Skeletal muscle cell (primary cell): ENCODE data around the gene SDC3.
"Not testable (repeated sequence)": the region's sequence is repeated elsewhere in the genome, so short reads cannot be mapped to it uniquely, and the experiment has no call there.

Experiments used
- DNase-seq: peaks from one replicate; pipeline ENCODE4 v3.0.0-alpha.2; 2010; ENCODE audit warnings: low read depth
- H3K4me3 ChIP-seq: 2 replicates; pipeline ENCODE4 v1.5.1; 2011; ENCODE audit warnings: low read depth, mild to moderate bottlenecking, control low read depth, low read length, moderate library complexity

Gene SDC3, protein sequence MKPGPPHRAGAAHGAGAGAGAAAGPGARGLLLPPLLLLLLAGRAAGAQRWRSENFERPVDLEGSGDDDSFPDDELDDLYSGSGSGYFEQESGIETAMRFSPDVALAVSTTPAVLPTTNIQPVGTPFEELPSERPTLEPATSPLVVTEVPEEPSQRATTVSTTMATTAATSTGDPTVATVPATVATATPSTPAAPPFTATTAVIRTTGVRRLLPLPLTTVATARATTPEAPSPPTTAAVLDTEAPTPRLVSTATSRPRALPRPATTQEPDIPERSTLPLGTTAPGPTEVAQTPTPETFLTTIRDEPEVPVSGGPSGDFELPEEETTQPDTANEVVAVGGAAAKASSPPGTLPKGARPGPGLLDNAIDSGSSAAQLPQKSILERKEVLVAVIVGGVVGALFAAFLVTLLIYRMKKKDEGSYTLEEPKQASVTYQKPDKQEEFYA

DNA sequence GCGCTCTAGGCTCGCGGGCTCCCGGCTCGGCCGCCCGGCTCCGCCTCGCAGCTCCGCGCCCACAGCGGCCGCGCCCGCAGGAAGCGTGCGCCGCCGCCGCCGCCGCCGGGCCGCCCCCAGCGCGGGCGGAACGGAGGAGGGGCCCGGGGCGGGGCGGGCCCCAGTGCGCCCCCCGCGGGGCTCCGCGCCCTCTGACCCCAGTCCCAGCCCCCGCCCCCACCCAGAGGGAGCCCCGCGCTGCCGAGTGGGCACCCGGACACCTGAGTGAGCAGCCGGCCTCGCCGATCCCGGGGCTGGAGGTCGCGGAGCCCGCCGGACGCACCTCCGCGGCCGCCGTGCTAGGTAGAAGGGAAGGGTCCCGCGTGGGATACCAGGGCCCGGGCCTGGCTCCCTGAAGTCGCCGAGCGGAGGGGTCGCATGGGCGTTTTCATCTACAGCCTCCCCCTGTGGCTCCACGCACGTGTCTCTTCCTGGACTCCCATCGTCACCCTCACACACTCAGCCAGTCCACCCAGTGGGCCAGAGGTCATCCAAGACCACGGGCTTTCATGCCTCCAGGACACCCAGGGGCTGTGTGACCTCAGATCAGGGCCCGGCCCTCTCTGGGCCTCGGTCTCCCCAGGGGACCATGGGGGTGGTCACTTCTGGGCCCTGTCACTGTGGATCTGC is at the start of gene SDC3:
Gene SDC3 (minus strand): TSS at position 63 of the 669 bp plus-strand sequence. CDS start 172 bp downstream, outside the sequence.
- DNase-seq: no peak
- H3K4me3 ChIP-seq: peak within 1 kb of the TSS; percentile 68

DNA sequence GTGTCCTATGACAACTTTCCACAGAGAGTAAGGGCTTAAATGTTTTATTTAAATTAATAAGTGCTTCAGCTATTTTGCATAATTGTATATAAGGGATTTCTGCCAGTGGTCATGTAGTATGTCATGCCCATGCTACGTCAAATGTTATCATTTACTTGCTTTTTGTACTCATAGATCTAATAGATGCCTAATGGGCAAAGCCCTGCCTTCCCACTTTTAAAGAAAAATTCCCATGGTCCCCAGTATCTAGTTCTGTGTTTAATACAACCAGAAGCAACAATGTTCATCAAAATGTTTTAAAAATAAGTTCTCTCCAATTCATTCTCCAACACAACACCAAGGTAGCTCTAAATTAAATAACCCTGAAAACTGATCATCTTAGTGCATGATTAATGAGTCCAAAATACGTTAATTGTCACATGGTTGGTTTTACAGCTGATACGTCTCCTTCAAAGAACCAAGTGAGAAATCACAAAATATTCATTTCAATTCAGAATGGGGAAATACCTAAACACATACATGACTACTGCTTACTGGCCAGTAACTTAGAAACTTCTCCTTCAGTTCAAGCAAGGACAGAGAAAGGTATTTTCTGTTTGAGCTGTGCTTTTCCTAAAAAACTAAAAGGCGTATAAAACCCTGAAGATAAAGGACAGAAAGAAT is 49.1 kb upstream of the SDC3 start:
- H3K4me3 ChIP-seq: no peak overlapping the region

DNA sequence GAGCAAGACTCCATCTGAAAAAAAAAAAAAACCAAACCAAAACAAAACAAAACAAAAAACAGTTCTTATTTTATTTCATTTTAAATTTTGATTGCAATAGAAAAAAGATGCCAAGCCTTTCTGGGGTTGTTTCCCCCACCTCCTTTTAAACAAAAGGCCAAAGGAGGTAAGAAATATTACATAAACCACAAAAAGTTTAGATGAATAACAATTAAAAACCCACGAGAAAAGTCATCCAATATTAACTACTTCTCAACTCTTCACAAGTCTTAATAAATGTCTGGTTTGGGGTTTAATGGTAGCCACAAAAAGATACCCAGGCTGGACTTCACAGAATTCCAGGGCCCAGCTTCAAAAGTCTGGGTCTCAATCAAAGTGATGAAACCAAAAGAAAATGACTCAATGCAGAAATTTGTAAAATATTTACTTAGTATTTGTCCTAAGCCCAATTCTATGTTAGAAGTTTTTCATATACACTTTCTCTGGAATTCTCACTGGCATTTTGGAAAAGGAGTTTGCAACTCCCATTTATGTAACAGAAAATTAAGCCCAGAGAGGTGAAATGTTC is 47.0 kb upstream of the SDC3 start:
- no peak overlapping the region for H3K4me3 ChIP-seq

More for the DNA sequence above, 49.1 kb upstream of the SDC3 start:
- no peak for DNase-seq

GRCh38 chr1:30953685-30954084 is 45.1 kb upstream of the SDC3 start:
- no peak overlapping the region for H3K4me3 ChIP-seq
- DNase-seq: no peak

More for the DNA sequence above, 47.0 kb upstream of the SDC3 start:
- DNase-seq: no peak

DNA sequence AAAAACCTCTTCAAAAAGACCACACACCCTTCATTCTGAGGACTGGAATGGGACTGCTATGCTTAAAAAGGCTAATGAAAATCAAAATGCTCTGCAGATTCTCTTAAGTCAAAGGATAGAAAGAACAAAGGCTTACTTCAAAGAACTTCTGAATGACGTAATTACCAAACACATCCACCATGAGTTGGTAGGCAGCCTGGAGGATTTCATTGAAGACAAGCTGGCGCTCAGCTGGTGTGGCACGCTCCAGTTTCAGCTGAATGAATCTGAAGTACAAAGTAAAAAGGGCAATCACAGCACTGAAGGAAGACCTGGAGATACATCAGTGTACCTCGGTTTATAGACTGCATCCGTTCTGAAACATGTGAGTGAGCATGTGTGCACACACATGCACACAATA is 43.5 kb upstream of the SDC3 start:
- no peak overlapping the region for H3K4me3 ChIP-seq
- DNase-seq: no peak

GRCh38 chr1:30950700-30951099 is 42.1 kb upstream of the SDC3 start:
- DNase-seq: no peak
- no peak overlapping the region for H3K4me3 ChIP-seq

DNA sequence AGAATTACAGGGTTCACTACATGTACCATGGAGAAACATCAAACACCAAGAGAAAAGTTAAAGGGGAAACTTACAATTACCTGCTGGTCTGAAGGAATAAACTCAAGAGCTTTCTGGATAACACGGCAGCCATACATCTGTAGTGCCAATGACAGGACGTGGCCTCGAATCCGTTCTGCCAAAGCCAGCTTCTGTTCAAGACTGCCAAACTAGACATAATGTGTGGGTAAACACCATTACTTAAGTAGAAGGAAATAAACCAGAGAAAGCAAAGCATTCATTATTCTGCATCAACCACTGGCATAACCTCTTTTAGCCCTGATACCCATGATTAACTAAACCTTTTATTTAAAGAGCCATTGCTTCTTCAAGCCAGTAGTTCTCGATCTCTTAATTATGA is 41.5 kb upstream of the SDC3 start:
- no peak overlapping the region for H3K4me3 ChIP-seq
- DNase-seq: no peak

- H3K4me3 ChIP-seq, DNase-seq: not testable (repeated sequence)
Observed at GRCh38 chr1:30949487-30949838, 40.9 kb upstream of the SDC3 start.

DNA sequence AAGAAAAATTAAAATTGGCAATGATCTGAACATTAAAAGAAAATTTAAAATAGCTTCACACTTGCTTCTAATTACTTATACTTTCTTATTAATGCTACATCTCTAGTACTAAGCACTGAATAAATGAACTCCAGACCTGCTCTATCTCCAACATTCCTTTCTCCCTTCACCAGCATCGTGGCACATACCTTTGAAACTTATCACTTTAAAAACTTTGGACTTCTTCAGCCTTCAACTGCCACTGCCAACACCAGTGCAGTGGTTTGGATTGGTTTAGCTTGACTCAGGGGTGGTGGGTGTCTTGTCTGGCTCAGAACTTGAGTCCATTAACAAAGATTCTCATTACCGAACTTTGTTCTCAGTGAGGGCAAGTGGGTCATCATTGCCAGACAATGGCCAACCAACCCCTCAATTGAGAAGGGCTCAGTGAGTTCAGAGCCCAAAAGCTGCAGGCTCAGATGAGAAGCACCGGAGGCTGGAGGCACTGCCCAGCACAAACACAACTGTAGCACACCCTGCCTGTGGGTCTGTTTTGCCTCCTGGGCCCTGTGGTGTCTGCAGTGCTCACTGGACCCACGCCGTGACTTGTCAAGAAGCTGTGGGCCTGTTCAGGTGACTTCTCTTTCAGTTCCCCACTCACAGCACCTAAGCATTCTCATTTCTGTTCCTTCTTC is 40.4 kb upstream of the SDC3 start:
- DNase-seq, H3K4me3 ChIP-seq: not testable (repeated sequence)

- no peak for DNase-seq
Observed at GRCh38 chr1:30948278-30948677, 39.7 kb upstream of the SDC3 start.

GRCh38 chr1:30947212-30947611 is 38.7 kb upstream of the SDC3 start:
- DNase-seq: no peak
- no peak overlapping the region for H3K4me3 ChIP-seq

More at GRCh38 chr1:30948278-30948677, 39.7 kb upstream of the SDC3 start:
- H3K4me3 ChIP-seq: no peak overlapping the region

DNA sequence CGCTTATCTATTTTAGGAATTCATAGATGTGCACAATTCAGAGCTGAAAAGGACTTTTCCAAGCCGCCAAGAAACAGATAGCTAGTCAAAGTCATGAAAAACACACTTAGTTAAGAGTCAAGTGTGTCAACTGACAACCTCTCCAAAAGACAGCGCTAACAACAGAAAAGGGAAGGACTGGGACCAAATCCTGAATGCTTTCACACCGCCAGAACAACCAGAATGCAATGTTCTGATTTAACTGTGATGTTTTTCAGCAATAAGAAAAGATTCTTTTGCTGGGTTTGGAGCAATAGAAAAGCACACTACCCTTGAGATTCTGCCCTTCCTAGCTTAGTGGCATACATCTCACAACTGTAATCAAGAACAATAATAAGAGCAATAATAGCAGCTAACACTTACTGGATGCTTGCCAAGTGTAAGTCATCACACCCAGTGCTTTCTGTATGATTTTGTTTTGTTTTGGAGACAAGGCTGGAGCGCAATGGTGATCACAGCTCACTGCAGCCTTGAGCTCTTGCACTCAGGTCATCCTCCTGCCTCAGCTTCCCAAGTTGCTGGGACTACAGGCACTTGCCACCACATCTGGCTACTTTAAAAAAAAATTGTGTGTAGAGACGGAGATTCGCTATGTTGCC is 33.9 kb upstream of the SDC3 start:
- no peak for DNase-seq
- no peak overlapping the region for H3K4me3 ChIP-seq

DNA sequence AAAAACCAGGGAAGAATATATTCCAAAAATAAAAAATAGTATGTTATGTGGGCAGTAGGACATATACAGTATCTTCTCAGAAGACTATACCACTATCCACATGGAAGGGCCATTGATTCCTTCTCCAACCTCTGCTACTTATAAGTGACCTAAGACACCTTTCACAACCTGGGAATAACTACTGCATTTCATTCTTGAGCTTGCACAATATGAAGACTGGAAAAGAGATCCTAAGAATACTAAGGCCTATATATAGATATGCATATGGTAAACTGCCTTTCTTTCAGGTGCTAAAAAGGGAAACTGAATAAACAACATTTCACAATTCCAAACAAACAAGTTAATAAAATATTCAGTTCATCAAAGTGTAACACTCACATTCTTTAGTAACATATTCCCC is 32.0 kb upstream of the SDC3 start:
- no peak for DNase-seq
- H3K4me3 ChIP-seq: no peak overlapping the region

- no peak for DNase-seq
- no peak overlapping the region for H3K4me3 ChIP-seq
Observed at GRCh38 chr1:30936541-30937171, 28.1 kb upstream of the SDC3 start.

GRCh38 chr1:30935758-30936157 is 27.2 kb upstream of the SDC3 start:
- H3K4me3 ChIP-seq, DNase-seq: not testable (repeated sequence)

- no peak overlapping the region for H3K4me3 ChIP-seq
- no peak for DNase-seq
Observed at GRCh38 chr1:30934613-30935012, 26.1 kb upstream of the SDC3 start.

GRCh38 chr1:30933874-30934252 is 25.3 kb upstream of the SDC3 start:
- DNase-seq: no peak
- no peak overlapping the region for H3K4me3 ChIP-seq

DNA sequence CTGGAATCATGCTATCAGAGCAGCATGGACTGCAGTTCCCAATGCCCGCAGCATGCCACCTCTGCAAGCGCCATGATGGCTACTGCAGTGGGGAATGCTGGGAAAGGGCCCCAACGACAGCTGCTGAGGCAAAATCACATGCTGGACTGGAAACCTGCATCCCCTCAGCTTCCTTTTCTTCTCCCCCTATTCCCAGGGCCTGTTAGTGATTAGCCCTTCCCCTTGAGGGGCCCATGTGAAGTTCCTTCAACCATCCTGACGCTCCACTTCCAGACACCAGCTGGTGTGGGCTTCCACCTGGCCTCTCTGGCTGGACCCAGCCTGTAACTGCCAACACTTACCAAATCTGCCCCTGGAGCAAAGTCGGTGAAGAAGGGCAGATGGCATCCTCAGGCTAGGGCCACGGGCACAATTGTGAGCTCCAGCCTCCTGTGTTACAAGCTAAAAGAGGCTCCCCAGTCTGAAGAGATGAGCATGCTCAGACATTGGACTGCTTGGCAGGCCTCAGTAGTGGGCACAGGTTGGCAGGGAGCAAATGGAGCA is 22.1 kb upstream of the SDC3 start:
- DNase-seq: no peak
- H3K4me3 ChIP-seq: no peak overlapping the region
